ENCODE results near the gene ANAPC4. TPM values are rescaled to one million over a fixed set of nuclear protein-coding genes. Genes with fewer than 3 reads are reported as not detected.

ANAPC4 gene
- total and polyA plus RNA-seq, 2 donors (not counting 3 experiments of a cell fraction or from before 2014, with no cell fraction given) = 7.6 to 32.1 TPM

GRCh38 chr4:25397305-25397704, 20.2 kb downstream of the ANAPC4 start:
- no peak overlapping the region for H3K4me2 ChIP-seq (ENCODE audit: insufficient read depth, low read length)
- no peaks in the 10 kb centered on the region for H3K4me1 ChIP-seq (ENCODE audit: control insufficient read depth, extremely low read depth, insufficient read depth, low read length)
- H3K9me3 ChIP-seq (replicated peaks; ENCODE audit: control insufficient read depth, insufficient read depth, low read length) = peaks cover 2% of the 10 kb centered on the region
- no peak overlapping the region for H3K27ac ChIP-seq (ENCODE audit: insufficient read depth, low read depth, low read length)
- DNase-seq (ENCODE audit: low read depth, low spot score) = no peak
- peaks cover 15 to 21% of the 10 kb centered on the region in 2 experiments for H3K36me3 ChIP-seq (ENCODE audit: control insufficient read depth in 2 of 2, extremely low read depth in 1 of 2, insufficient read depth in 2 of 2, low read length in 2 of 2)
- H3K27me3 ChIP-seq (ENCODE audit: control insufficient read depth in 2 of 2, insufficient read depth in 2 of 2, low read length in 2 of 2) = no peaks in the 10 kb centered on the region
- intact Hi-C loops (cut with micrococcal nuclease) (no loop called here), dilution Hi-C loops (cut with MboI; ENCODE audit: extremely low pct_ligation_motif_present, low sequenced_read_pairs) (no loop called here)
- no peaks in the 10 kb centered on the region for H3K79me2 ChIP-seq (ENCODE audit: control insufficient read depth, insufficient read depth, low read length)
- no peak overlapping the region for H3K9ac ChIP-seq (replicated peaks; ENCODE audit: extremely low read depth, insufficient read depth, low read length)
- POLR2A ChIA-PET = no interaction called here
- H2AFZ ChIP-seq (ENCODE audit: low read depth, low read length) = no peak overlapping the region
- CTCF ChIA-PET = no interaction called here
- TF ChIP-seq FOS (IDR thresholded peaks at IDR 0.05; ENCODE audit: borderline replicate concordance, insufficient read depth, low read length) (no peak), MAX (IDR thresholded peaks at IDR 0.05; ENCODE audit: insufficient read depth, insufficient read length) (no peak), GATA2 (IDR thresholded peaks at IDR 0.05; ENCODE audit: insufficient read depth, insufficient read length, low read depth, low read length) (no peak), POLR2AphosphoS5 (IDR thresholded peaks at IDR 0.05; ENCODE audit: insufficient read depth, low read depth, low read length) (no peak)
- no peaks in the 10 kb centered on the region for H4K20me1 ChIP-seq (replicated peaks; ENCODE audit: control insufficient read depth, extremely low read depth, insufficient read depth, low read length)
- no peak for FAIRE-seq
- no TSS peak for BruUV-seq (replicated peaks)
- H3K9me1 ChIP-seq (replicated peaks; ENCODE audit: control insufficient read depth, extremely low read depth, insufficient read depth, low read length) = no peaks in the 10 kb centered on the region
- no peak overlapping the region for H3K4me3 ChIP-seq (replicated peaks in 1 of 3; ENCODE audit: insufficient read depth in 1 of 3, low read depth in 1 of 3, low read length in 3 of 3)

- H3K4me3 ChIP-seq (replicated peaks in 1 of 3; ENCODE audit: insufficient read depth in 1 of 3, low read depth in 1 of 3, low read length in 3 of 3) = no peak overlapping the region
- no peak overlapping the region for H3K9ac ChIP-seq (replicated peaks; ENCODE audit: extremely low read depth, insufficient read depth, low read length)
- FAIRE-seq = no peak
- POLR2A ChIA-PET = no interaction called here
- dilution Hi-C loops (cut with MboI; ENCODE audit: extremely low pct_ligation_motif_present, low sequenced_read_pairs) = no loop called here
- peaks cover 2% of the 10 kb centered on the region for H3K9me3 ChIP-seq (replicated peaks; ENCODE audit: control insufficient read depth, insufficient read depth, low read length)
- no peak overlapping the region for H2AFZ ChIP-seq (ENCODE audit: low read depth, low read length)
- H3K36me3 ChIP-seq (ENCODE audit: control insufficient read depth in 2 of 2, extremely low read depth in 1 of 2, insufficient read depth in 2 of 2, low read length in 2 of 2) = peaks cover 15 to 20% of the 10 kb centered on the region in 2 experiments
- no peaks in the 10 kb centered on the region for H3K4me1 ChIP-seq (ENCODE audit: control insufficient read depth, extremely low read depth, insufficient read depth, low read length)
- no peak overlapping the region for H3K4me2 ChIP-seq (ENCODE audit: insufficient read depth, low read length)
- H3K27me3 ChIP-seq (ENCODE audit: control insufficient read depth in 2 of 2, insufficient read depth in 2 of 2, low read length in 2 of 2) = no peaks in the 10 kb centered on the region
- H4K20me1 ChIP-seq (replicated peaks; ENCODE audit: control insufficient read depth, extremely low read depth, insufficient read depth, low read length) = no peaks in the 10 kb centered on the region
- H3K27ac ChIP-seq (ENCODE audit: insufficient read depth, low read depth, low read length) = no peak overlapping the region
- BruUV-seq (replicated peaks) = no TSS peak
- intact Hi-C loops (cut with micrococcal nuclease) = no loop called here
- CTCF ChIA-PET = no interaction called here
- H3K9me1 ChIP-seq (replicated peaks; ENCODE audit: control insufficient read depth, extremely low read depth, insufficient read depth, low read length) = no peaks in the 10 kb centered on the region
- no peak for TF ChIP-seq POLR2AphosphoS5 (IDR thresholded peaks at IDR 0.05; ENCODE audit: insufficient read depth, low read depth, low read length)
- no peak for TF ChIP-seq JUN (IDR thresholded peaks at IDR 0.05; ENCODE audit: borderline replicate concordance, insufficient read depth, insufficient read length, low read depth)
- TF ChIP-seq MYC (IDR thresholded peaks at IDR 0.05; ENCODE audit: low read depth, low read length) = no peak
- no peak for TF ChIP-seq FOS (IDR thresholded peaks at IDR 0.05; ENCODE audit: borderline replicate concordance, insufficient read depth, low read length)
- TF ChIP-seq EZH2 (IDR thresholded peaks at IDR 0.05; ENCODE audit: borderline replicate concordance, low read depth, low read length, severe bottlenecking) = no peak
- TF ChIP-seq POLR2A (IDR thresholded peaks at IDR 0.05; ENCODE audit: low read depth, low read length) = no peak
- no peak for TF ChIP-seq MAX (IDR thresholded peaks at IDR 0.05; ENCODE audit: insufficient read depth, insufficient read length)
- no peak for TF ChIP-seq GATA2 (IDR thresholded peaks at IDR 0.05; ENCODE audit: insufficient read depth, insufficient read length, low read depth, low read length)
- TF ChIP-seq CTCF (IDR thresholded peaks at IDR 0.05; ENCODE audit: extremely low read depth in 1 of 2, insufficient read depth in 1 of 2, low read depth in 1 of 2, low read length in 2 of 2) = no peak
- H3K79me2 ChIP-seq (ENCODE audit: control insufficient read depth, insufficient read depth, low read length) = no peaks in the 10 kb centered on the region
- DNase-seq (ENCODE audit: low read depth, low spot score) = no peak
Observed at GRCh38 chr4:25399510-25399909, 22.4 kb downstream of the ANAPC4 start.

Measured in endothelial cell of umbilical vein (primary cell).